AG10803 (cell line): Measurements from ENCODE around the gene OTUD3.

ENCODE experiments used
- DNase-seq: peaks from one replicate; pipeline ENCODE4 v3.0.0; 2010; ENCODE audit warnings: low read depth
- H3K4me3 ChIP-seq: 2 replicates; pipeline ENCODE4 v1.5.1; 2011; ENCODE audit warnings: mild to moderate bottlenecking, low read length, control low read depth
- CTCF ChIP-seq: conservative IDR thresholded peaks from 2 replicates; pipeline ENCODE4 v1.5.1; 2011; ENCODE audit warnings: mild to moderate bottlenecking, low read length, control low read depth, inconsistent platforms

Gene OTUD3

GRCh38 chr1:19882111-19883071 lies at the start of gene OTUD3:
TSS of gene OTUD3 (plus strand) at chr1:19882395. CDS start at chr1:19882514, 119 bp downstream.
- peak; percentile 85 for TF ChIP-seq CTCF
- peak within 1 kb of the TSS; percentile 84 for H3K4me3 ChIP-seq

GRCh38 chr1:19835578-19835977 lies 46.6 kb upstream of the OTUD3 start:
- TF ChIP-seq CTCF: no peak
- H3K4me3 ChIP-seq: no peak overlapping the region
- DNase-seq: peak; percentile 67

More at GRCh38 chr1:19882111-19883071, at the start of gene OTUD3:
- peak; percentile 96 for DNase-seq

GRCh38 chr1:19837866-19838265 lies 44.3 kb upstream of the OTUD3 start:
- H3K4me3 ChIP-seq: no peak overlapping the region
- DNase-seq: no peak
- no peak for TF ChIP-seq CTCF

GRCh38 chr1:19840228-19840627 lies 42.0 kb upstream of the OTUD3 start:
- no peak for DNase-seq
- TF ChIP-seq CTCF: no peak
- H3K4me3 ChIP-seq: no peak overlapping the region

GRCh38 chr1:19844731-19845495 lies 37.3 kb upstream of the OTUD3 start:
- TF ChIP-seq CTCF: no peak
- no peak overlapping the region for H3K4me3 ChIP-seq
- DNase-seq: no peak

GRCh38 chr1:19845555-19845954 lies 36.6 kb upstream of the OTUD3 start:
- no peak for TF ChIP-seq CTCF
- no peak overlapping the region for H3K4me3 ChIP-seq
- DNase-seq: no peak
